SU-DHL-6 (cell line): ENCODE results near the gene SAFB2.

Experiments used
- H2AFZ ChIP-seq: fragments of 200-600 bp; sonication (generic); 2 replicates; pipeline ENCODE4 v1.6.1; 2014; ENCODE audit warnings: low read depth, mild to moderate bottlenecking, moderate library complexity, mixed read lengths, antibody characterized with exemption, low read length; ENCODE audit not compliant: severe bottlenecking
- H3F3A ChIP-seq: fragments of 200-600 bp; shearing (Covaris generic); 2 replicates; pipeline ENCODE4 v1.6.0; 2016; ENCODE audit warnings: antibody characterized with exemption, mild to moderate bottlenecking; ENCODE audit not compliant: insufficient read depth
- H3K27ac ChIP-seq: fragments of 200-600 bp; sonication (generic); 2 replicates; pipeline ENCODE4 v1.5.1; 2016; ENCODE audit warnings: low read depth, mild to moderate bottlenecking, low read length, moderate library complexity, mixed read lengths
- H3K27me3 ChIP-seq: fragments of 200-600 bp; sonication (generic), shearing (Covaris generic); 2 replicates; pipeline ENCODE4 v1.6.0; 2014; ENCODE audit warnings: mild to moderate bottlenecking, low read length
- H3K36me3 ChIP-seq: fragments of 200-600 bp; sonication (generic); 2 replicates; pipeline ENCODE4 v1.6.1; 2014; ENCODE audit warnings: mild to moderate bottlenecking, low read length, mixed read lengths
- H3K4me2 ChIP-seq: fragments of 300-600, 200-600 bp; shearing (Covaris generic), sonication (generic); 2 replicates; pipeline ENCODE4 v1.6.0; 2014; ENCODE audit warnings: low read length, low read depth, mild to moderate bottlenecking; ENCODE audit not compliant: poor library complexity, severe bottlenecking
- H3K4me3 ChIP-seq: fragments of 200-600 bp; sonication (generic); 2 replicates; pipeline ENCODE4 v1.5.1; 2014; ENCODE audit warnings: antibody characterized with exemption, low read length, mild to moderate bottlenecking, mixed read lengths; ENCODE audit not compliant: insufficient read depth, poor library complexity, severe bottlenecking
- H3K79me2 ChIP-seq: fragments of 200-600 bp; sonication (generic); 2 replicates; pipeline ENCODE4 v1.6.1; 2014; ENCODE audit warnings: mild to moderate bottlenecking, low read length, moderate library complexity; ENCODE audit not compliant: insufficient read depth
- H3K9ac ChIP-seq: fragments of 200-600 bp; sonication (generic); 2 replicates; pipeline ENCODE4 v1.7.0; 2014; ENCODE audit warnings: mild to moderate bottlenecking, low read length
- H3K9me2 ChIP-seq: fragments of 200-600 bp; sonication (generic); replicated peaks from 2 replicates; pipeline ENCODE4 v1.6.1; 2014; ENCODE audit warnings: low read length; ENCODE audit not compliant: insufficient read depth
- H3K9me3 ChIP-seq: fragments of 200-600 bp; sonication (generic); 2 replicates; pipeline ENCODE4 v1.6.1; 2014; ENCODE audit warnings: low read length, mixed read lengths; ENCODE audit not compliant: insufficient read depth
- H4K20me1 ChIP-seq: fragments of 200-600 bp; sonication (generic); 2 replicates; pipeline ENCODE4 v1.6.1; 2014; ENCODE audit warnings: low read depth, mild to moderate bottlenecking, antibody characterized with exemption, low read length, moderate library complexity, mixed read lengths
- EZH2phosphoT487 ChIP-seq: fragments of 200-600 bp; sonication (generic), shearing (Covaris generic); conservative IDR thresholded peaks from 2 replicates; pipeline ENCODE4 v1.6.1; 2018; ENCODE audit warnings: mild to moderate bottlenecking, antibody characterized with exemption, low read length, moderate library complexity, mixed read lengths
- TF ChIP-seq, protein P1 (sequence below): fragments of 200-600 bp; sonication (generic); IDR thresholded peaks from one replicate; pipeline ENCODE4 v1.5.1; 2017; ENCODE audit warnings: antibody characterized with exemption, mild to moderate bottlenecking, low read length, moderate library complexity; ENCODE audit not compliant: insufficient read depth, poor library complexity, severe bottlenecking

Gene SAFB2

DNA sequence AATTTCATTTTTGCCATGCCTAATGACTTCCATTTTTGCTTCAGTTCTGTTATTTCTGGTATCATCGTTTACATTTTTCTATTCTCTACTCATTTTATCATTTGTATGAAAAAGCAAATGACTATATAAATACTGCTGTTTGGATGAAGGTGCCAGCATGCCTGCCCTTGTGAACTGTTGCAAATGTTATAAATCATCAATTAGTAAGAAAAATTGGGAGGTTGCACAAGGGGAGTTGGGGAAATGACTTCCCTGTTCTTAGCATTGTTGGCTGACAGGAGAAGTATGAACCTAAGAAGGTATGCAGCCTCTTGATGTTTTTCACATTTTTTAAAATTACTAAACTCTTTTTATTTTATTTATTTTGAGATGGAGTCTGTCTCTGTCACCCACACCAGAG is 15.4 kb upstream of the SAFB2 start:
- Histone ChIP-seq H3K9me2 (no peaks in the 10 kb centered on the region), H3K4me3 (no peak overlapping the region), H3K79me2 (peaks cover 100% of the 10 kb centered on the region), H3K36me3 (peaks cover 25% of the 10 kb centered on the region; the same call in 1 of the 2 replicates), H4K20me1 (peaks cover 51% of the 10 kb centered on the region), H2AFZ (no peak overlapping the region), H3K9me3 (no peaks in the 10 kb centered on the region), H3K4me2 (no peak overlapping the region), H3K27me3 (no peaks in the 10 kb centered on the region), H3K9ac (no peak overlapping the region), H3F3A (peaks cover 8% of the 10 kb centered on the region), H3K27ac (no peak overlapping the region)
- TF ChIP-seq, protein P1, sequence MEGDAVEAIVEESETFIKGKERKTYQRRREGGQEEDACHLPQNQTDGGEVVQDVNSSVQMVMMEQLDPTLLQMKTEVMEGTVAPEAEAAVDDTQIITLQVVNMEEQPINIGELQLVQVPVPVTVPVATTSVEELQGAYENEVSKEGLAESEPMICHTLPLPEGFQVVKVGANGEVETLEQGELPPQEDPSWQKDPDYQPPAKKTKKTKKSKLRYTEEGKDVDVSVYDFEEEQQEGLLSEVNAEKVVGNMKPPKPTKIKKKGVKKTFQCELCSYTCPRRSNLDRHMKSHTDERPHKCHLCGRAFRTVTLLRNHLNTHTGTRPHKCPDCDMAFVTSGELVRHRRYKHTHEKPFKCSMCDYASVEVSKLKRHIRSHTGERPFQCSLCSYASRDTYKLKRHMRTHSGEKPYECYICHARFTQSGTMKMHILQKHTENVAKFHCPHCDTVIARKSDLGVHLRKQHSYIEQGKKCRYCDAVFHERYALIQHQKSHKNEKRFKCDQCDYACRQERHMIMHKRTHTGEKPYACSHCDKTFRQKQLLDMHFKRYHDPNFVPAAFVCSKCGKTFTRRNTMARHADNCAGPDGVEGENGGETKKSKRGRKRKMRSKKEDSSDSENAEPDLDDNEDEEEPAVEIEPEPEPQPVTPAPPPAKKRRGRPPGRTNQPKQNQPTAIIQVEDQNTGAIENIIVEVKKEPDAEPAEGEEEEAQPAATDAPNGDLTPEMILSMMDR, result no peak
- no peak for TF ChIP-seq EZH2phosphoT487

DNA sequence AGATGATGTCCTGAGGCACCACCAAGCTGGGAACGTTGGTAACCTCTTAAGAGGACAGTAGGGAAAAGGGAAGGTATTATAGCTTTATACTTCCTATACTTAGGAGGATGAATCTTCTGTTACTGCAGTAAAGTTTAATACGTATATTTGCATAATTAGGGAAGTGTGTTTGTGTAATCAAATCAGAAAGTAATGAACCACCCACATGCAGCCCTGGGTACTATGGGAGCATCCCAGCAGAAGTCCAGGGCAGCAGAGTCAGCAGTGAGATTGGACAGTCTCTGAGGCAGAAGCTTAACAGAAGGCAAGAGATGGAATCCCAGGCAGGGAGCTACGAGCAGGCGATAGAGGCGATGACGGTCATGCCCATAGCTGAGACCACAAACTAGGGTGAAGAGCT is 12.9 kb upstream of the SAFB2 start:
- Histone ChIP-seq H3K36me3 (peaks cover 27% of the 10 kb centered on the region), H4K20me1 (peaks cover 60% of the 10 kb centered on the region), H3K27me3 (no peaks in the 10 kb centered on the region)

DNA sequence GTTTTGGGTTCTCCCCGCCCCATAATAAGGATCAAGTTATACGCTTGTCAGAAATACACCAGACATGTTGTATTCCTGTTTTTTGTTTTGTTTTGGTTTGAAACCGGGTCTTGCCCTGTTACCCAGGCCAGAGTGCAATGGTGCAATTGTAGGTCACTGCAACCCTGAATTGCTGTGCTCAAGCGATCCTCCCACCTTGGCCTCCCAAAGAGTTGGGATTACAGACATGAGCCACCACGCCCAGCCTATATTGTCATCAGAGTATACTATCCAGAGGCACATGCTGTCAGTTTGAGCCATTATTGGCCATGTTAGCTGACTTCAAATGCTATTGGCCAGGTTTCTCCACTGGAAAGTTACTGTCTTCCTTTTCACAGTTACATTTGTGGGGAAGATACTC is 10.1 kb upstream of the SAFB2 start:
- peaks cover 34% of the 10 kb centered on the region for H3K36me3 ChIP-seq

More for the DNA sequence above, 12.9 kb upstream of the SAFB2 start:
- Histone ChIP-seq H3K4me3 (no peak overlapping the region), H3K9me3 (no peaks in the 10 kb centered on the region), H3K27ac (no peak overlapping the region), H3F3A (peaks cover 8% of the 10 kb centered on the region), H3K9me2 (no peaks in the 10 kb centered on the region), H2AFZ (no peak overlapping the region), H3K9ac (no peak overlapping the region), H3K79me2 (peaks cover 100% of the 10 kb centered on the region), H3K4me2 (no peak overlapping the region)
- no peak for TF ChIP-seq EZH2phosphoT487

DNA sequence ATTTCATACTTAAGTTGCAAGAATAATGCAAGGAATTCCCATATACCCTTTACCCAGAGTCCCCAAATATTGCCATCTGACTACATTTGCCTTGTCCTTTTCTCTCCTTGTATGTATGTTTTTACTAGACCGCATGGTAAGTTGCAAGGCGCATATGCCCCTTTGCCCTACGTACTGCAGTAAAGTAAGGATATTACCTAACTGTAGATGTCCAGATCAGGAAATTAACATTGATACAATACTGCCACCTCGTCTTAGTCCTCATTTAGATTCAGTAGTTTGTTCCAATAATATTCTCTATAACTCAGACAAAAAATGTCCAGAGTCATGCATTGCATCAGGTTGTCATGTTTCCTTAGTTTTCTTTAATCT is 9.7 kb upstream of the SAFB2 start:
- H3K27ac ChIP-seq, result no peak overlapping the region
- H3K4me3 ChIP-seq, result no peak overlapping the region
- no peaks in the 10 kb centered on the region for H3K9me2 ChIP-seq
- no peaks in the 10 kb centered on the region for H3K27me3 ChIP-seq
- H3K4me2 ChIP-seq, result no peak overlapping the region
- H3K36me3 ChIP-seq, result peaks cover 34% of the 10 kb centered on the region
- TF ChIP-seq, protein P1, result no peak
- TF ChIP-seq EZH2phosphoT487, result no peak
- peaks cover 18% of the 10 kb centered on the region for H3F3A ChIP-seq
- H3K9ac ChIP-seq, result no peak overlapping the region
- no peaks in the 10 kb centered on the region for H3K9me3 ChIP-seq
- H3K79me2 ChIP-seq, result peaks cover 100% of the 10 kb centered on the region
- H4K20me1 ChIP-seq, result peaks cover 73% of the 10 kb centered on the region
- H2AFZ ChIP-seq, result no peak overlapping the region

More for the DNA sequence above, 10.1 kb upstream of the SAFB2 start:
- Histone ChIP-seq H2AFZ (no peak overlapping the region), H3K9me2 (no peaks in the 10 kb centered on the region), H3K27me3 (no peaks in the 10 kb centered on the region), H3K27ac (no peak overlapping the region), H3F3A (peaks cover 15% of the 10 kb centered on the region), H4K20me1 (peaks cover 72% of the 10 kb centered on the region), H3K4me3 (no peak overlapping the region), H3K9me3 (no peaks in the 10 kb centered on the region), H3K79me2 (peaks cover 100% of the 10 kb centered on the region), H3K4me2 (no peak overlapping the region), H3K9ac (no peak overlapping the region)
- TF ChIP-seq, protein P1, result no peak
- TF ChIP-seq EZH2phosphoT487, result no peak
